SJCRH30 (cell line): ENCODE measurements around the gene HRH4. TPM values are rescaled to one million over a fixed set of nuclear protein-coding genes. Genes with fewer than 3 reads are reported as not detected.

Experiments
- DNase-seq, 2 experiments: peaks; one replicate each; pipeline ENCODE4 v3.0.0-alpha.2; 2015 to 2020
- H3K27ac ChIP-seq: fragments of 250-450 bp; sonication (Bioruptor Pico); 2 replicates; pipeline ENCODE4 v1.5.1; 2020; ENCODE audit warnings: mild to moderate bottlenecking, moderate library complexity
- H3K27me3 ChIP-seq: fragments of 250-450 bp; sonication (Bioruptor Pico); 2 replicates; pipeline ENCODE4 v1.5.1; 2020; ENCODE audit warnings: mild to moderate bottlenecking, moderate library complexity
- H3K36me3 ChIP-seq: fragments of 250-450 bp; sonication (Bioruptor Pico); 2 replicates; pipeline ENCODE4 v1.5.1; 2020; ENCODE audit warnings: mild to moderate bottlenecking, moderate library complexity
- H3K4me1 ChIP-seq: fragments of 250-450 bp; sonication (Bioruptor Pico); 2 replicates; pipeline ENCODE4 v1.5.1; 2020; ENCODE audit warnings: mild to moderate bottlenecking, moderate library complexity
- H3K4me3 ChIP-seq: fragments of 250-450 bp; sonication (Bioruptor Pico); 2 replicates; pipeline ENCODE4 v1.5.1; 2020; ENCODE audit warnings: mild to moderate bottlenecking, moderate library complexity
- H3K9me3 ChIP-seq: fragments of 250-450 bp; sonication (Bioruptor Pico); replicated peaks from 2 replicates; pipeline ENCODE4 v1.5.1; 2020; ENCODE audit warnings: mild to moderate bottlenecking, moderate library complexity
- total RNA-seq: library from RNA; depleted of rRNA; stranded (reverse); fragments of >200 nt; shearing (Covaris generic); gene quantifications from 2 replicates; pipeline ENCODE4 v1.2.3, GENCODE V29; 2014; rRNA removed

The HRH4 gene
- total RNA-seq, 1 experiment from 2014 or later: not detected

GRCh38 chr18:24514439-24514838, 54.0 kb downstream of the HRH4 start:
- no peak overlapping the region for H3K27ac ChIP-seq
- H3K9me3 ChIP-seq: no peaks in the 10 kb centered on the region
- no peaks in the 10 kb centered on the region for H3K27me3 ChIP-seq
- peak; percentile 26 to 55 for DNase-seq
- no peak overlapping the region for H3K4me3 ChIP-seq
- H3K4me1 ChIP-seq: no peaks in the 10 kb centered on the region
- H3K36me3 ChIP-seq: no peaks in the 10 kb centered on the region

- Histone ChIP-seq H3K27me3 (no peaks in the 10 kb centered on the region), H3K4me3 (no peak overlapping the region), H3K4me1 (no peaks in the 10 kb centered on the region), H3K9me3 (no peaks in the 10 kb centered on the region), H3K27ac (no peak overlapping the region), H3K36me3 (no peaks in the 10 kb centered on the region)
- no peak for DNase-seq
These were observed 55.3 kb downstream of the HRH4 start for GRCh38 chr18:24515721-24516120.

- Histone ChIP-seq H3K27ac (no peak overlapping the region), H3K4me1 (no peaks in the 10 kb centered on the region), H3K9me3 (no peaks in the 10 kb centered on the region), H3K4me3 (no peak overlapping the region), H3K36me3 (no peaks in the 10 kb centered on the region), H3K27me3 (no peaks in the 10 kb centered on the region)
- DNase-seq: no peak
These were observed 55.8 kb downstream of the HRH4 start for GRCh38 chr18:24516261-24516660.

GRCh38 chr18:24517554-24517953, 57.1 kb downstream of the HRH4 start:
- DNase-seq: no peak
- Histone ChIP-seq H3K4me1 (no peaks in the 10 kb centered on the region), H3K4me3 (no peak overlapping the region), H3K36me3 (no peaks in the 10 kb centered on the region), H3K27me3 (no peaks in the 10 kb centered on the region), H3K27ac (no peak overlapping the region), H3K9me3 (no peaks in the 10 kb centered on the region)

GRCh38 chr18:24518596-24518995, 58.2 kb downstream of the HRH4 start:
- no peak overlapping the region for H3K27ac ChIP-seq
- no peak for DNase-seq
- no peaks in the 10 kb centered on the region for H3K27me3 ChIP-seq
- no peaks in the 10 kb centered on the region for H3K36me3 ChIP-seq
- H3K4me1 ChIP-seq: no peaks in the 10 kb centered on the region
- no peak overlapping the region for H3K4me3 ChIP-seq
- no peaks in the 10 kb centered on the region for H3K9me3 ChIP-seq

Other genes with a start within 250 kb of the HRH4 start
- gene OSBPL1A, start 62.8 kb upstream of the HRH4 start, total RNA-seq: 14.8 and 16.4 TPM in 2 replicates
- 15.1 and 17.2 TPM in 2 replicates for gene IMPACT, start 34.0 kb upstream of the HRH4 start, total RNA-seq